GM18511 (cell line): Measurements from ENCODE around the gene TARP.
"Not testable (repeated sequence)": the region's sequence is repeated elsewhere in the genome, so short reads cannot be mapped to it uniquely, and the experiment has no call there.

Source experiments
- ATAC-seq: cut with Tn5 transposase; IDR thresholded peaks from one replicate; pipeline ENCODE4 v1.9.1; 2021; ENCODE audit warnings: mild to moderate bottlenecking, moderate library complexity; ENCODE audit not compliant: unreplicated experiment

TARP gene

GRCh38 chr7:38263274-38263673 lies 10.2 kb downstream of the TARP start:
- not testable (repeated sequence) for ATAC-seq

GRCh38 chr7:38262545-38262944 lies 10.9 kb downstream of the TARP start:
- no peak for ATAC-seq

- not testable (repeated sequence) for ATAC-seq
Measured at GRCh38 chr7:38262026-38262425, 11.4 kb downstream of the TARP start.

GRCh38 chr7:38261601-38262000 lies 11.8 kb downstream of the TARP start:
- not testable (repeated sequence) for ATAC-seq

- not testable (repeated sequence) for ATAC-seq
Measured at GRCh38 chr7:38259157-38259556, 14.3 kb downstream of the TARP start.

GRCh38 chr7:38257350-38257677 lies 16.1 kb downstream of the TARP start:
- ATAC-seq, result no peak

GRCh38 chr7:38249849-38250248 lies 23.6 kb downstream of the TARP start:
- peak; percentile 77 for ATAC-seq

GRCh38 chr7:38248069-38248567 lies 25.3 kb downstream of the TARP start:
- ATAC-seq, result no peak

- ATAC-seq, result no peak
Measured at GRCh38 chr7:38245409-38245977, 27.9 kb downstream of the TARP start.

- no peak for ATAC-seq
Measured at GRCh38 chr7:38244516-38244915, 28.9 kb downstream of the TARP start.

- not testable (repeated sequence) for ATAC-seq
Measured at GRCh38 chr7:38243345-38243744, 30.1 kb downstream of the TARP start.

- ATAC-seq, result no peak
Measured at GRCh38 chr7:38242814-38243213, 30.6 kb downstream of the TARP start.

GRCh38 chr7:38241071-38241470 lies 32.4 kb downstream of the TARP start:
- no peak for ATAC-seq

GRCh38 chr7:38239129-38239528 lies 34.3 kb downstream of the TARP start:
- ATAC-seq, result not testable (repeated sequence)

- ATAC-seq, result no peak
Measured at GRCh38 chr7:38235606-38236005, 37.8 kb downstream of the TARP start.

- ATAC-seq, result not testable (repeated sequence)
Measured at GRCh38 chr7:38234759-38235158, 38.7 kb downstream of the TARP start.

GRCh38 chr7:38232502-38233366 lies 40.7 kb downstream of the TARP start:
- ATAC-seq, result peak; percentile 94

GRCh38 chr7:38229884-38230642 lies 43.4 kb downstream of the TARP start:
- no peak for ATAC-seq

- ATAC-seq, result no peak
Measured at GRCh38 chr7:38229386-38229785, 44.0 kb downstream of the TARP start.

- no peak for ATAC-seq
Measured at GRCh38 chr7:38224392-38224791, 49.0 kb downstream of the TARP start.

- no peak for ATAC-seq
Measured at GRCh38 chr7:38223306-38223705, 50.1 kb downstream of the TARP start.
